GM13977 (cell line): ENCODE results near the gene SLFN14.
"Not testable (repeated sequence)": the region's sequence is repeated elsewhere in the genome, so short reads cannot be mapped to it uniquely, and the experiment has no call there.

Experiments used
- DNase-seq: peaks from one replicate; pipeline ENCODE4 v3.0.0; 2012; ENCODE audit warnings: low spot score
- CTCF ChIP-seq: IDR thresholded peaks from 2 replicates; pipeline ENCODE4 v1.5.1; 2012; ENCODE audit warnings: mild to moderate bottlenecking, control low read depth; ENCODE audit not compliant: insufficient read depth; ENCODE audit errors: extremely low read depth, missing control alignments
- in situ Hi-C: fragments of 300-500 bp; cut with MboI; formaldehyde crosslinking; loops from one replicate; pipeline ENCODE4 v1.12.0; 2022; ENCODE audit warnings: low sequenced_read_pairs, low pct_unique_long_range_greater_than_20kb, mixed read lengths, inconsistent platforms; ENCODE audit not compliant: unreplicated experiment

Gene SLFN14

GRCh38 chr17:35519906-35520442 lies 40.6 kb downstream of the SLFN14 start:
- in situ Hi-C loops, result no loop called here
- no peak for DNase-seq
- no peak for TF ChIP-seq CTCF

- TF ChIP-seq CTCF, result no peak
- no peak for DNase-seq
- in situ Hi-C loops, result no loop called here
These were observed 41.2 kb downstream of the SLFN14 start for GRCh38 chr17:35519439-35519838.

GRCh38 chr17:35518431-35518830 lies 42.2 kb downstream of the SLFN14 start:
- DNase-seq, in situ Hi-C loops: not testable (repeated sequence)

- DNase-seq, result no peak
- no peak for TF ChIP-seq CTCF
- in situ Hi-C loops, result no loop called here
These were observed 45.6 kb downstream of the SLFN14 start for GRCh38 chr17:35515027-35515426.

- no peak for TF ChIP-seq CTCF
- no peak for DNase-seq
- in situ Hi-C loops, result no loop called here
These were observed 46.1 kb downstream of the SLFN14 start for GRCh38 chr17:35514564-35514963.
